Suppressor macrophage treated with lipopolysaccharide for 1 hour (primary cell): ENCODE measurements around the gene KSR2.
A peak's percentile ranks its signal among the peaks of the same experiment; 100 is the strongest.

Experiments
- DNase-seq, 3 donors: peaks; one replicate each; pipeline ENCODE4 v3.0.0-alpha.2; 2020 to 2022

Gene KSR2

GRCh38 chr12:117517219-117517739, 451.5 kb downstream of the KSR2 start:
- no peak for DNase-seq

GRCh38 chr12:117516034-117516433, 452.8 kb downstream of the KSR2 start:
- DNase-seq = no peak

GRCh38 chr12:117514016-117514415, 454.8 kb downstream of the KSR2 start:
- no peak for DNase-seq

- no peak for DNase-seq
Observed at GRCh38 chr12:117513353-117513752, 455.4 kb downstream of the KSR2 start.

GRCh38 chr12:117508468-117508867, 460.3 kb downstream of the KSR2 start:
- no peak for DNase-seq

- no peak for DNase-seq
Observed at GRCh38 chr12:117507548-117507947, 461.2 kb downstream of the KSR2 start.

GRCh38 chr12:117506333-117506732, 462.5 kb downstream of the KSR2 start:
- no peak for DNase-seq

GRCh38 chr12:117502633-117503032, 466.2 kb downstream of the KSR2 start:
- DNase-seq = no peak

- DNase-seq = no peak
Observed at GRCh38 chr12:117502233-117502632, 466.6 kb downstream of the KSR2 start.

GRCh38 chr12:117501076-117501869, 467.5 kb downstream of the KSR2 start:
- DNase-seq = no peak

- DNase-seq = no peak
Observed at GRCh38 chr12:117499759-117500485, 468.9 kb downstream of the KSR2 start.

- no peak for DNase-seq
Observed at GRCh38 chr12:117498880-117499279, 469.9 kb downstream of the KSR2 start.

- no peak for DNase-seq
Observed at GRCh38 chr12:117498256-117498655, 470.5 kb downstream of the KSR2 start.

- DNase-seq = no peak
Observed at GRCh38 chr12:117497407-117497806, 471.4 kb downstream of the KSR2 start.

- DNase-seq = no peak
Observed at GRCh38 chr12:117494833-117495655, 473.7 kb downstream of the KSR2 start.

- DNase-seq = no peak
Observed at GRCh38 chr12:117491711-117492110, 477.1 kb downstream of the KSR2 start.

GRCh38 chr12:117490130-117490529, 478.7 kb downstream of the KSR2 start:
- DNase-seq = no peak

- DNase-seq = no peak
Observed at GRCh38 chr12:117489671-117490070, 479.1 kb downstream of the KSR2 start.

- peak; percentile 57 to 63 (median 63) for DNase-seq
Observed at GRCh38 chr12:117486840-117487659, 481.7 kb downstream of the KSR2 start.

- DNase-seq = no peak
Observed at GRCh38 chr12:117485984-117486839, 482.6 kb downstream of the KSR2 start.

- DNase-seq = no peak
Observed at GRCh38 chr12:117484901-117485300, 483.9 kb downstream of the KSR2 start.
